ENCODE measurements around the gene NUMA1.
A peak's percentile ranks its signal among the peaks of the same experiment; 100 is the strongest.

NUMA1 gene

DNA sequence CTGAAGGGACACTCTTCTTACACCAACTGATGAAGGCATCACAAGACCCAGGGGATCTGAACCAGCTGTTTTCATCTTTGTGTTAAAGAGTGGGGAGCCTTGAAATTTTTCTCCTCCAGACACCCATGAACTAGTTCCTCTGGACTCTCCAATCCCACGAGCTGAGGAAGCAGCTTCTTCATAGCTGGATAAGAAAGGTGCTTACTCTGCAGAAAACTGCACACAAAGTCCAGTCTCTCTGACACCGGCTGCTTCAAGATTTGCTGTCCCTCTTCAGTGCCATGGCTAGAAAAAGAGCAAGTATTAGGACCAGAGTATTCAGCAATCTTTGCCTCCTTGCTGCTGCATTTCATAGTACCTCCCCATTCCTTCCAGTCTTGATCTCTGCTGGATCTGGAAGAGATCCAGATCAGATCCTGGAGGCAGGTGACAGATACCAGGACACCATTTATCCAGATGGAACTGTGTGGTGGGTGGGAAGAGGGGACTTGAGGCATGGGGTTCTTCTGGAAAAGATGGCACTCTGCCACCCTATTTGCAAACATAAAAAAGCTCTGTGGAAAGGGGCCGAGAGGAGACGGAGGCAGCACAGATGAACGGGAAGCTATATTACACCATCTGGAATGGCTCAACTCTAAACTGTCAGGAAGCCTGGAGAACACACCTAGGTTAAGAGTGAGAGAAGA is 56.1 kb downstream of the NUMA1 start:
- Histone ChIP-seq H3K27me3 (no peaks in the 10 kb centered on the region), H3K36me3 (peaks cover 100% of the 10 kb centered on the region), H4K20me1 (peaks cover 100% of the 10 kb centered on the region), H3K4me3 (no peak overlapping the region), H3K4me1 (peaks cover 18% of the 10 kb centered on the region; the same call in 1 of the 2 replicates), H3K27ac (peak overlapping the region; percentile 0; the same call in 1 of the 2 replicates), H3K9me3 (no peaks in the 10 kb centered on the region), H3K9ac (no peak overlapping the region; the same call in 1 of the 2 replicates), H3K4me2 (no peak overlapping the region)
- no peak for TF ChIP-seq Cebpa-rat (IDR thresholded peaks at IDR 0.05)

DNA sequence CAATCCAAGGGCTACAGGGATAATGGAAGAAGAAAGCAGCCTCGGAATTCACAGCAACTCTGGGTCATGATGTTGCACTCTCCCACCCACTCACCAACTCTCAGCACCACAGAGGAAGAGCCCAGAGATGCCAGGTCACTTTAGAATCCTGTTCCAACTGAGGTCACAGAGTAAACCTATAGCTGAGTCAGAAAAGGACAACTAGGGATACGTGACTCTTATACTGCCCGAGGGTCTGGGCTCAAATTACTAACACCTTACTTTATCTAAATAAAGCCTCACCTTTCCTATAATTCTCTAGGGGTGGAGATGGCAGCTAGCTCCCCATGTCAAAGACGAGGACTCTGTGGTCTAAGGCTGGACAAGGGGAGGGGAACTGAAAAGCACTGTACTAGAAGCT is 57.0 kb downstream of the NUMA1 start:
- no peak overlapping the region for H3K9ac ChIP-seq
- no peak for TF ChIP-seq Cebpa-rat (IDR thresholded peaks at IDR 0.05)
- peaks cover 100% of the 10 kb centered on the region for H4K20me1 ChIP-seq
- no peaks in the 10 kb centered on the region for H3K9me3 ChIP-seq
- no peaks in the 10 kb centered on the region for H3K27me3 ChIP-seq
- no peak overlapping the region for H3K4me2 ChIP-seq
- H3K36me3 ChIP-seq: peaks cover 100% of the 10 kb centered on the region
- H3K4me1 ChIP-seq: peaks cover 10% of the 10 kb centered on the region; the same call in 1 of the 2 replicates
- H3K4me3 ChIP-seq: no peak overlapping the region
- H3K27ac ChIP-seq: no peak overlapping the region

DNA sequence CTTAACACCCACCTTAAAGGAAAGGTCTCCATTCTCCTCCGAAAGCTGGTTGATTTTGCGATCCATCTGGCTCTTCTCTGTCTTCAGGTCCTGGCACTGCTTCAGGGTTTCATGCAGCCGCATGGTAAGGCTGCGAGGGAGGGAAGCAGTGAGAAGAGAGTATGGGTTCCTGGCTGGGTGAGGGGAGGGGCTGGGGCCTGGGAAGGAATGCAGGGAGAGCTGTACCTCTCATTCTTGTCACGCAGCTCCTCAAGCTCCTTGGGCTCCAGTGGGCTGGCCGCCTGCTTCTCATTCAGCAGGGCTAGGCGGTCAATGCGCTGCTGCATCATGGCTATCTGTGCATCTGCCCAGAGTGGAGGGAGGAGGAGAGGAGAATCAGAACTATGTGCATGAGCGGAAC is 62.2 kb downstream of the NUMA1 start:
- H3K4me1 ChIP-seq: peaks cover 16% of the 10 kb centered on the region
- TF ChIP-seq Cebpa-rat (IDR thresholded peaks at IDR 0.05): no peak
- no peaks in the 10 kb centered on the region for H3K9me3 ChIP-seq
- no peak overlapping the region for H3K4me2 ChIP-seq
- no peak overlapping the region for H3K4me3 ChIP-seq
- no peak overlapping the region for H3K27ac ChIP-seq
- peaks cover 100% of the 10 kb centered on the region for H4K20me1 ChIP-seq
- H3K36me3 ChIP-seq: peaks cover 100% of the 10 kb centered on the region
- no peaks in the 10 kb centered on the region for H3K27me3 ChIP-seq
- no peak overlapping the region for H3K9ac ChIP-seq

DNA sequence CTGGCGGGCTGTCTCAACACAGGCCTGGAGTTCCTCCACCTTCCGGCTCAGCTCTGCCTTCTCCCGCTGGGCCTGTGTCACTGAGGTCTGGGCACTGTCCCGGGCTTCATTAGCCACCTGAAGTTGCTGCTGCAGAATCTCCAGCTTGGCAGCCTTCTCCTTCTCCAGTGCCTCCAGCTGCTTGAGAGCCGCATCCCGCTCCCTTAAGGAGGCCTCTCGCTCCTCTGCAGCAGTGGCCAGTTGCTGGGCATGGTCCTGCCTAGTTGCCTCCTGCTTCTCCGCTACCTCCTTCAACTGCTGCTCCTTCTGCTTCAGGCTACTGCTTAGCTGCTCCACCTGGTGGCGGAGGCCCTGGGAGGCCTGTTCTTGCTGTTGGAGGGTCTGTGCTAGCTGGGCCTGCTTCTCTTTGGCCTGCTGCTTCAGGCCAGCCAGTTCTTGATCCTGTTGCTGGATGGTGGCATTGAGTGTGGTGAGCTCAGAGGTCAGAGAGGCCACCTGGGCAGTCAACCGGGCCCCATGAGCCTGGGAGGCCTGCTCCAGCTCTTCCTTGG is 64.8 kb downstream of the NUMA1 start:
- H3K4me2 ChIP-seq: no peak overlapping the region
- TF ChIP-seq Cebpa-rat (IDR thresholded peaks at IDR 0.05): no peak
- peaks cover 100% of the 10 kb centered on the region for H3K36me3 ChIP-seq
- no peak overlapping the region for H3K27ac ChIP-seq
- no peaks in the 10 kb centered on the region for H3K9me3 ChIP-seq
- H3K4me1 ChIP-seq: peaks cover 37% of the 10 kb centered on the region
- H3K9ac ChIP-seq: no peak overlapping the region; the same call in 1 of the 2 replicates
- no peaks in the 10 kb centered on the region for H3K27me3 ChIP-seq
- H4K20me1 ChIP-seq: peaks cover 100% of the 10 kb centered on the region
- H3K4me3 ChIP-seq: no peak overlapping the region

DNA sequence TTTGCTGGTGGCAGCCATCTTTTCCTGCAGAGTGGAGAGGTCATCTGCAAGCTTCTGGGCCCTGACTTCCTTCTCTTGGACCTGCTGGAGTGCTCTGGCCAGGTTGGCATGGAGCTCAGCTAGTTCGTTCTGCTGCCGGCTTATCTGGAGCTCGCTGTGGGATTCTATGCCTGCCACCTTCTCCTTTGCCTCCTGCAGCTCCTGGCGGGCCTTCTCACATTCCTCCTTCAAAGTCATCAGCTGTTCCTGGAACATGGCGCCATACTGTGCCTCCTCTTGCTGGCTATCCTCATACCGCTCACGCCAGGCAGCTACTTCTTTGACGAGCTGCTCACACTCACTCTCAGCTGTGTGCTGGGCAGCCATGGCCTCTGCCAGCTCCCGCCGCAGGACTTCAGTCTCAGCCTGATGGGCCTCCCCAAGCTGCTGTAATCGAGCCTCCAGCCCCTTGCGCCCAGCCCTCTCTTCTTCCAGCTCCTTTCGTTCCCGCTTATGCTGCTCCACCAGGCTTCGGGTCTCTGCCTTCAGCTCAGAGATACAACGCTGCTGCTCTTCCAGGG is 65.5 kb downstream of the NUMA1 start:
- Histone ChIP-seq H3K36me3 (peaks cover 100% of the 10 kb centered on the region), H3K9me3 (no peaks in the 10 kb centered on the region), H3K4me1 (peaks cover 37% of the 10 kb centered on the region), H3K9ac (no peak overlapping the region; the same call in 1 of the 2 replicates), H3K27ac (no peak overlapping the region; the same call in 1 of the 2 replicates), H3K4me2 (no peak overlapping the region), H4K20me1 (peaks cover 100% of the 10 kb centered on the region), H3K4me3 (no peak overlapping the region), H3K27me3 (no peaks in the 10 kb centered on the region)
- TF ChIP-seq Cebpa-rat (IDR thresholded peaks at IDR 0.05): no peak

DNA sequence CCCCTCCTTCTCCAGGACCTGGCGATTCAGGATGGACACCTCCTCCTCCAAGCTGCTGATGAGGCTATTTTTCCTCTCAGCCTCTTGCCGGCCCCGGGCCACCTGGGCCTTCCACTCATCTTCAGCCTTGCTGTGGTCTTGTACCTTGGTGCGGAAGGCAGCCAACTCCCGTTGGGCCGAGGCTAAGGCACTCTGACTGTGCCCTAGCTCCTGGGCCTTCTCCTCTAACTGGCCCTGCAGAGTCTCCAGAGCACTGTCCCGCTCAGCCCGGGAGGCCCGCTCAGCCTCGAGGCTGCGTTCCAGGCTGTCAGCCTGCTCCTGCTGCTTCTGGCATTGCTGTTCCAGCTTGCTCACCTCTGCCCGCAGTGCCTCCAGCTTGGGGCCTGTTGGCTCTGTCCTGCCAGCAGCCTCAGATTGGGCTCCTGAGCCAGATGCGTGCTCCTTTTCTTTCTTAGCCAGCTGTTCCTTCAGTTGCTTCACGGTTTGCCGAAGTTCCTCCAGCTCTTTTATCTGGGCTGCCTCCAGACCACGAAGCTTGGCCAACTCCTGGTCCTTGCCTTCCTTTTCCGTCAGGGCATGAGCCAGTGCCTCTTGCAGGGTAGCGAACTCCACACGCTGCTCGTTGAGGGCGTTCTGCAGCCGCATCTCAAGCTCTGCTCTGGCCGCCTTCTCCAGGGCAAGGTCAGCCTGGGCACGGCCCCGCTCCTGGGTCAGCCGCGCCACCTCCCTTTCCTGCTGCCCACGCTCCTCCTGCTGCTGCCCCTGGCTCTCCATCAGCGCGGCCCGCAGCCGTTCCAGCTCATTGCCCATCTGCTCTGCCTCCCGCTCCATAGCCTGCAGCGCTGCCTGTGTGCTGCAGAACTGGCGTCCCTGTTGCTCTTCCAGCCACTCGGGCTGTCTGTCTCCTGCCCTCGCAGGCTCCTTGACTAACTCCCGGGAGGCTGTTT is 66.3 kb downstream of the NUMA1 start:
- no peak for TF ChIP-seq Cebpa-rat (IDR thresholded peaks at IDR 0.05)
- peaks cover 100% of the 10 kb centered on the region for H3K36me3 ChIP-seq
- H3K27me3 ChIP-seq: no peaks in the 10 kb centered on the region
- 0 out of 2 replicates have a peak overlapping the region, but pooled peaks have one; percentile 9 for H3K4me2 ChIP-seq
- H4K20me1 ChIP-seq: peaks cover 100% of the 10 kb centered on the region
- peaks cover 37% of the 10 kb centered on the region for H3K4me1 ChIP-seq
- peak overlapping the region; percentile 15; the same call in 1 of the 2 replicates for H3K9ac ChIP-seq
- no peak overlapping the region for H3K4me3 ChIP-seq
- peak overlapping the region; percentile 44 for H3K27ac ChIP-seq
- H3K9me3 ChIP-seq: no peaks in the 10 kb centered on the region

DNA sequence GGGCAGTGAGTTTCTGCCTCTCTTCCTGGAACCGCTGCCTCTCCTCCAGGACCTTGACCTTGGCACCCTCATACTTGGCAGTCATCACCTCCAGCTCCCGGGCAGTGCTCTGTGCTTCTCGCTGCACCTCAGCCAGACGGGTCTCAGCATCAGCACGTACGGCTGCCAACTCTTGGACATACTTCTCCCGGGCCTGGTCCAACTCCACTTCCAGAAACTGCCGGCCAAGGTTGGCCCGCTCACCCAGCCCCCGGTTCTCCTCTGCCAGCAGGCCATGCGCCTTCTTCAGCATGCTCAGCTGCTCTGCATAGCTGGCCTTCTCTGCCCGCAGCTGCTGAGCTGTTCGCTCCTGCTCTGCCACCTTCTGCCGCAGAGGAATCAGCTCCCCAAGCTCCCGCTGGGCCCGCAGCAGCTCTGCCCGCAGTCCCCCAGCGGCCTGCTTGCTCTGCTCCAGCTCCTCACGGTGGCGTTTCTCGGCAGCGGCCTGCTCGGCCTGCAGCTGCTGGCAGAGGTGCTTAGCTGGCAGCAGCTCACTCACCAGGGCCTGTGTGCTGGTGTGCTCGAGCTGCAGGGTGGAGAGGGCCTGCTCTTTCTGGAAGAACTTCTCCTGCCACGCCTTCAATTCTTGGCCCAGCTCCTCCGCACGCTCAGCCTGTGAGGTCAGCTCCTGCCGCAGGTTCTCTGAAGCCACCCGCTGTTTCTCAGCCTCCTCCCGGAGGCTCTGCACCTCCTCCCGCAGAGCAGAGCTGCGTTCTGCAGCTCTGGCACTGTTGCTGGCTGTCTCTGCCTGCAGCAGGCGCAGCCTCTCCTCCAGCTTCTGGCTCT is 67.2 kb downstream of the NUMA1 start:
- Histone ChIP-seq H3K4me1 (peaks cover 37% of the 10 kb centered on the region), H3K36me3 (peaks cover 100% of the 10 kb centered on the region), H3K27me3 (no peaks in the 10 kb centered on the region), H3K9ac (peak overlapping the region; percentile 57; the same call in 1 of the 2 replicates), H3K9me3 (no peaks in the 10 kb centered on the region), H3K4me3 (no peak overlapping the region), H3K27ac (peak overlapping the region; percentile 44), H4K20me1 (peaks cover 99% of the 10 kb centered on the region), H3K4me2 (peak overlapping the region; percentile 9)
- no peak for TF ChIP-seq Cebpa-rat (IDR thresholded peaks at IDR 0.05)

DNA sequence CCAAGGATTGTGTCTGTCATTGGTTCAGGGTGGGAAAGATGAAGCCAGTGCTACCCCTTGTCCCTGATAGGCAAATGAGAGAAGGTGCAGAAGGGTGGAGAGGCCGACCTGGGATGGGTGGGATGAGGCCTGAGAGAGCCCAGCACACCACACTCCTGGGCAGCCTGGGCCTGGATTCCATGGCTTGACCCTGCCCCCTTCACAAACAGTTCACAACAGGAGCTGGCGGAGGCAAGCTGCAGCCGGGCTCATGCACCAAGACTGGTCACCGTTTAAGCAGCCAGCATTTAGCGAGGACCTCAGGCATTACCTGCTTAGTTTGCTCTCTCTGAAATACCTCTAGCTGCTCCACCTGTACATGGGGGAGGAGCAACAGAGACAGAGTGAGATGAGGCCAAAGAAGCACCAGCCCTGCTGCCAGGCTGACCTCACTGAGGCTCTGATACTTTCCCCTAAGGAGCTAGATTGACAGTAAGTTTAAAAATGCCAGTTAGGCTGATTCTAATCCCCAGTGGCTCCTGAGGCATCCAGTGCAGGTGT is 68.2 kb downstream of the NUMA1 start:
- Histone ChIP-seq H3K9me3 (no peaks in the 10 kb centered on the region), H3K9ac (peak overlapping the region; percentile 57; the same call in 1 of the 2 replicates), H3K36me3 (peaks cover 100% of the 10 kb centered on the region), H3K27me3 (no peaks in the 10 kb centered on the region), H3K4me3 (no peak overlapping the region), H3K27ac (peak overlapping the region; percentile 10; the same call in 1 of the 2 replicates), H4K20me1 (peaks cover 99% of the 10 kb centered on the region), H3K4me2 (peak overlapping the region; percentile 9), H3K4me1 (peaks cover 37% of the 10 kb centered on the region)
- no peak for TF ChIP-seq Cebpa-rat (IDR thresholded peaks at IDR 0.05)
